Measurements from ENCODE around the gene CCL21.
"Not testable (repeated sequence)": the region's sequence is repeated elsewhere in the genome, so short reads cannot be mapped to it uniquely, and the experiment has no call there.

The CCL21 gene, protein sequence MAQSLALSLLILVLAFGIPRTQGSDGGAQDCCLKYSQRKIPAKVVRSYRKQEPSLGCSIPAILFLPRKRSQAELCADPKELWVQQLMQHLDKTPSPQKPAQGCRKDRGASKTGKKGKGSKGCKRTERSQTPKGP

DNA sequence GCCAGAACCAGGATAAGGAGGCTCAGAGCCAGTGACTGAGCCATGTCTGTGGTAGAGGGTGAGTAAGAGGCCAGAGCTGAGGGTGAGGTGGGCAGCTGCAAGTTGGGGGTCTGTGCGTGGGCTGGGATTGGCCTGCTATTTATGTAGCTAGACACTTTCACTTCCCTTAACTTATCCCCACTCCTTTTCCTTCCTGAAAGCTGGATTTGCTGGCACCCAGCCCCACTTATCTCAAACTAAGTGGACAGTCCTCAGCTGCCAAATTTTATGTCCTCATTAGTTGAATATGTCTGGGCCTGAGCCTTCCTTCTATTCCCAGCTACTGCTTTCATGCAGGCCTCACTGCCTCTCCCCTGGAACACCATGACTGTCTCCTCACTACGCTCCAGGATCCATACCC, at the start of gene CCL21:
Gene CCL21 (minus strand): TSS at position 114 of the 400 bp plus-strand sequence. CDS start 70 bp downstream, at position 44.
- peak; percentile 2 for DNase-seq

DNA sequence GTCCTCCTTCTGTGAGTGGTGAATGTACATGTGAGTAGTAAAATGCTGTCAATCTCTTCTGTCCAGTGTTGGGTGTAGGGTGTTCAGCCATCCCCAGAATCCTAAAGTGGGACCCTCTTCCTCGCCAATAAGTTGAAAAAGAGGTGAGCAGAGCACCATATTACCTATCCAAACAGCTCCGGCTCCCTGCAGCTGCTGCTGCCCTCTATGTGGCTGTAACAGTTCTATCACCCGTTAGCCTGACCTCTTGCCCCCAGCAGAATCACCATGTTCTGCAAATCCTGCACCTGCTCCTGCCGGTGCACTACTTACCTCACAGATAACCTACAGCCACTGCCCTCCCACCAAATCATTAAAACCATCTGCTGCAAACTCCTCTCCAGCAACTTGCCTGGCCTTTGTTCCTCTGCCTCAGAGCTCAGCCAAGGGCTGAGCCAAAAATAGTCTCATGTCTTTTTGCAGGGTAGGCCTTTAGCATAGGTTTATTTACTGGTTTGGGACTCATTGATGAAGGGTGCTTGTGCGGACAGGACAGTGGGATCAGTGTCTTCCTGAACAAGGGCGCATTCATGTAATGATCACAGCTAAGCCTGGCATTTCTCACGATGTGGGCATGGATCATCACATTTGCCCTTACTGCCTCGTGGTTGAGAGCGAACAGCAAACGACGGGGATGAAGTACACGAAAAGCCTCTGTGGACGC, 49.6 kb upstream of the CCL21 start:
- DNase-seq, result no peak

DNA sequence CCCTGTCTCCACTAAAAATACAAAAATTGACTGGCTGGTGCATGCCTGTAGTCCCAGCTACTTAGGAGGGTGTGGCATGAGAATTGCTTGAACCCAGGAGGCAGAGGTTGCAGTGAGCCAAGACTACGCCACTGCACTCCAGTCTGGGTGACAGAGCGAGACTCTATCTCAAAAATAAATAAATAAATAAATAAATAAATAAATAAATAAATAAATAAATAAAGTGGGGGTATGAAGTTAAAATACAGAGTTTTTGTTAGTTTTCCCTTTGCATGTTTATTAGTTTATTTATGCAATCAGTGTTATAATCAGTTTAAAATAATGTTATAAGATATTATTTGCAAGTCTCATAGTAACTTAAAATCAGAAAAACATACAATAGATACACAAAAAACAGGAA, 40.4 kb upstream of the CCL21 start:
- DNase-seq, result not testable (repeated sequence)

DNA sequence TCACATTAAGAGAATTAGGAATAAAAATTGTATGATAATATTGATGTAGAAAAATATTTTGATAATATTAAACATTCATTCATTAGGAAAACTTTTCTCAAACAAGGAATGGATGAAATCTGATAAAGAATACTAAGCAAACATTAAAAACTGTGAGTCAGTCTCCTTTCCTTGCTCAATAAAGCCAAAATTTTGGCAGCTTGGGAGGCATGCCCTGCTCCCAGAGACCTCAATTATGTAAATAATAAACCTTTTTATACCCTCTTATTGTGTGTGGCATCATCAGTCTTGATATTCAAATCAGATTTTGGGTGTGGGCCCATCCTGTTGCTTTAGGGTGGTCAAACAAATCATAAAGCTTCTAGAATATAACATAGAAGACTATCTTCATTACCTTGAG, 36.6 kb upstream of the CCL21 start:
- DNase-seq, result no peak

DNA sequence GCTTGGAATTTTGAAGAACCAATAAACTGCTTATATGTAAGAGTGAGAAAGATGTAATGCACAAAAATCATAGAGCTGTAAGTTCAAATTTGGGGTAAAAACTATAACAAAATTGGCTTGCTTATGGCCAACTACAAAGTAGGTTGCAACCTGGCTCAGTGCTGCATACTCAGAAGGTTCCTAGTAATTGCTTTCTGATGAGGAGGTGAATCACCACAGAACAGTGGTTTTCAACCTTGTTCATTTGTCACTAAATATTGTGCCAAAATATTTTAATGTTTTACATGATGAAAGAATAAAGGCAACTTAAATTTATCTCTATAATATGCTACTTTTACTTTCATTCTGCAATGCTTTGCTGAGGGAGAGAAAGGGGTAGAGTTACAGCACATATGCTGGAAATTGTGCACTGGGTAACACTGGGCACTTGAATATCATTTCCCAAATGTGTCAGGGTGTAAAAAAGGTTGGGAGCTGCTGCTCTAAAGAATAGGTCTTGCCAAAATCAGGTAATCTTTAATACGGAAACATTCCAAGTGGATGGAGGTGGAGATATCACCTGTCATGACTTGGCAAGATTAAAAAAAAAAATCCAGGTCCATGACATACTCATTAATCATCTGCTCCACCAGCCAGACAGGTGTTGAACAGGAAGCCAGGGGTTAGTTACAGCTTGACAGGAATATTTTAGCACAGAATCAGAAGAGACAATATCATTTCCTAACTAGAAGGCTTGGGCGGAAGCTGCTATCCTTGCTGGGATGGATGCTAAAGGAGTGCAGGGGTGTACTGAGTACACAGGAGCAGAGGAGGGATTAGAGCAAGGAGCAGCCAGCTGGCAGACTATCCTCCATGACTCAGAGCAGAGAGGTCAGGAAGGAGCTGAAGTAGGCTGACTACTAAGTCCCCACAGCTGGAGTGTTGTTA, 34.6 kb upstream of the CCL21 start:
- DNase-seq, result peak; percentile 38

DNA sequence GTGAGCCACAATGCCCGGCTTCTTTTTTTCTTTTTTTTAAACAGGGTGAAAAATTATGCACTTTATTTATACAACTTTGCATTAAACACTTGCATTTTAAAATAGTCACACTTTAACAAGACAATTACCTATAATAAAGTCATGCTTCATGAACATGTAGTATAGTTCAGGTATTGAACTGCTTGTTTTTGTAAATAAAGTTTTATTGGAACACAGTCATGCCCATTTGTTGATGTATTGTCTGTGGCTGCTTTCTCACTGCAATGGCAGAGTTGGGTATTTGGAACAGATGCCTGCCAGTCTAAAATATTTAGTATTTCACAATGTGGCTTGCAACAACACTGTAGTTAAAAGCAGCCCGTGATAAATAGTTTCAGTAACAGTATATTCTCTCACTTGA, 32.8 kb upstream of the CCL21 start:
- no peak for DNase-seq

DNA sequence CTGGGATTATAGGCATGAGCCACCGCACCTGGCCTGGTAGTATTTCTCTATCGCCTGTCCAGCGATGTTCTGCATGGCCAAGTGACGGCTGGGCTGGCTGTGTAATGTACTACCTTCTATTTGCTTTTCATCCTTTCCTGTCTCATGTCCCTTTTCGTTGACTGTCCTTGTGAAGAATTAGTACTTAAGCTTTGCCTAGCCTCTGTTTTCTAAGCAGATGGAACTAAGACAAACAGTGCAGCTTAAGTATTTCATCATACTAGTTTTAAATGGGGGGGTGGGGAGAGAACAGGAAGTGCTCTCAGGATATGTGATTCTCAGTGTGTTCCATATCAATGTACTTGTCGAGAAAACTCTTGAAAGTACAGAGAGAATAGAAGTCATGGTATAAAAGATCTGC, 31.7 kb upstream of the CCL21 start:
- no peak for DNase-seq

DNA sequence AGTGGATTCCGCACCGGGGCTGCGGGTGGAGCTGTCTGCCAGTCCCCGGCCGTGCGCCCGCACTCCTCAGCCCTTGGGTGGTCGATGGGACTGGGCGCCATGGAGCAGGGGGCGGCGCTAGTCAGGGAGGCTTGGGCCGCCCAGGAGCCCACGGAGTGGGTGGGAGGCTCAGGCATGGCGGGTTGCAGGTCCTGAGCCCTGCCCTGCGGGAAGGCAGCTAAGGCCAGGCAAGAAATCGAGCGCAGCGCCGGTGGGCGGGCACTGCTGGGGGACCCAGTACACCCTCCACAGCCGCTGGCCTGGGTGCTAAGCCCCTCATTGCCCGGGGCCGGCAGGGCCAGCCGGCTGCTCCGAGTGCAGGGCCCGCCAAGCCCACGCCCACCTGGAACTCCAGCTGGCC, 30.2 kb upstream of the CCL21 start:
- DNase-seq, result not testable (repeated sequence)

DNA sequence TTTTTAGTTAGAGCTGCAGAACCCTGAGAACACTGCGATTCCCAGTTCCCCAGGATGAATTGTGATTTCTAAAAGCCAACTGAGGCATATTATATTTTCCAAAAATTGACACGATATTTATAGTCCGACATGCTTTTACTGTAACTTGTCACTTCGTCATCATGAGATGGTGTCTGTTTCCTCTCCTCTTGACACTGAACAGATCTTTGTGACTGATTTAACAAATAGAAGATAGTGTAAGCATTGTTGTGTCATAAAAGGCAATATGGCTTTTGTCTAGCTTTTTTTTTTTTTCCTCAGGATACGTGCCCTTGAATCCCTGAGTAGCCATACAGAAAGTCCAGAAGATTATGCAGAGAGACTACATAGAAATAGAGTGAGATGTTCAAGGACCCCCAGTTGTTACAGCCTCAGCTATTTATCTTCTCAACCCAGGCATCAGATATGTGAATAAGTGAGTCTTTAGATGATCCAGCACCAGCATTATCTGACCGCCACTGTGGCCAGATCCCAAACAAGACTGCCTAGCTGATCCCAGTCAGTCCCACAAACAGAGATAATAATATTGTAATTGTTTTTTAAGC, 27.8 kb upstream of the CCL21 start:
- no peak for DNase-seq

DNA sequence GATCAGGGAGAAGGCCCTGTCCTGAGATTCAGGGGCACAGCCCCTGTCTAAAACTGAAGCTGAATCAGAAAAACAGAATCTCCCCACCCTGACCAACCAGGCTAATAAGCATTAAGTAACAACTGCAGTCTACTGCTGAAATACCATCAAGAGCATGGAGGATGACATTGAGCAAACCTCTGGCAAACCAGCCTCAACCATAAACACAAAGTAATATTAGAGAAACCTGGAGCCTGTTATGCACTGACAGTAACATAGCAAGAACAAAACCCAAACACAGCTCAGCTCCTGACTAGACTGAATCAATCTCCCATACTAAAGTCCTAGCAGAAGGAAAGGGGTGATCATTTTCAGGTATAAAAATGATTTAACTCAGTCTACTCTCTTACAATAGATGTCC, 24.8 kb upstream of the CCL21 start:
- no peak for DNase-seq

DNA sequence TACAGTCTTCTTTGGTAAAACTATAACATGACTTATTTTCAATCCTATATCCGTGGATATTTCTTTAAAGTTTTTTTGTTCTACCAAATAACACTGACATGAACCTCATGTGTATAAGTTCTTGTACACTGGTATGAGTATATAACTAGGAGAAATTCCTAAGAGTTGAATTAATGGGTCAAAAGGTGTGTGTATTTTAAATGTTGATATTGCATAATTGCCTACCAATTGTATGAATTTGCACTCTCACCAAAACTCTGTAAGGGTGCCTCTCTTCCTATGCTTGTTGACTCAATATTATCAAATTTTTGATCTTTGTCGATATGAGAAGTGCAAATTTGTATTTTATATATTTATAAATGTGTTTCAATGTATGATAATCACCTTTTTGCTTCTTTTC, 22.9 kb upstream of the CCL21 start:
- DNase-seq, result no peak

DNA sequence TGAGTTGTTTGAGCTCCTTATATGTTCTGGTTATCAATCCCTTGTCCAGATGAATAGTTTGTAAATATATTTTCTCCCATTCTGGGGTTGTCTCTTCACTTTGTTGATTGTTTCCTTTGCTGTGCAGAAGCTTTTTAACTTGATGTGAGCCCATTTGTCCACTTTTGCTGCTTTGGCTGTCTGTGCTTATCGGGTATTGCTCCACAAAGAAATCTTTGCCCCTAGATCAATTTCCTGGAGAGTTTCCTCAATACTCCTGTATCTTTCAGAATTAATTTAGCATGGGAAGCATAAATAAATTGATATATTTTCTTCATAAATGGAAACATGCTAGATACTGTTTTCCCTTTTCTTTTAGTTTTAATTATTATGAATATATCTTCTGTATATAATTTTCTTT, 22.5 kb upstream of the CCL21 start:
- DNase-seq, result no peak

DNA sequence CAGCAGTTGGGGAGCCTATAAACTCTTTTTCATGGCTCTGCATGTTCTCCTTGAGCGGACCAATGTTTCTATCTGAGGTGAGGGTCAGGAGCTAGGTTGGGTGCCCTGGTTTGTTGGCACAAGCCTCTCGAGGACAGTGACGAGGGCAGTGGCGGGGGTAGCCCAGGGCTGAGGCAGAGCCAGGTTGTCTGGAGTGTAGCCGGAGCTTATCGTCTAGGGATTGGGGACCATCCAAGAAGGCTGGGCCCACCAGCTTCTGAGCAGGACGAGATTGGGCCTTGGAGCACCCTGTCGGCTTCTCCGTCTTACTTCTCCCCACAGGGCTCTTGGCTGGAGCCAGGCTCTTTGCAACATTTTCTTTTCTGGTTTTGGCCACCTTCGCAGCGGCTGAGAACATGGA, 13.2 kb upstream of the CCL21 start:
- no peak for DNase-seq

DNA sequence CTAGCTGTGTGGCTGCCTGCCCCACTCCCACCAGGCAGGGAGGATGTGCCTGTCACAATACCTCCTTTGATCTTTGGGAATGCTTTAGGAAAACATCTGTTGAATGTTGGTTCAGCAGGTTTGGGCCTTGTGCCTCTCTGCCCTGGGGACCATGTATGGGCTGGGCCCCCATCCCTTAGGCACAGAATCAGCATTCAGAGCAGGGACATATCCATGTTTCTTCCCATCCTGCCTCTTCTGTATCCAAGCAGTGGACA, 9.8 kb upstream of the CCL21 start:
- DNase-seq, result not testable (repeated sequence)

DNA sequence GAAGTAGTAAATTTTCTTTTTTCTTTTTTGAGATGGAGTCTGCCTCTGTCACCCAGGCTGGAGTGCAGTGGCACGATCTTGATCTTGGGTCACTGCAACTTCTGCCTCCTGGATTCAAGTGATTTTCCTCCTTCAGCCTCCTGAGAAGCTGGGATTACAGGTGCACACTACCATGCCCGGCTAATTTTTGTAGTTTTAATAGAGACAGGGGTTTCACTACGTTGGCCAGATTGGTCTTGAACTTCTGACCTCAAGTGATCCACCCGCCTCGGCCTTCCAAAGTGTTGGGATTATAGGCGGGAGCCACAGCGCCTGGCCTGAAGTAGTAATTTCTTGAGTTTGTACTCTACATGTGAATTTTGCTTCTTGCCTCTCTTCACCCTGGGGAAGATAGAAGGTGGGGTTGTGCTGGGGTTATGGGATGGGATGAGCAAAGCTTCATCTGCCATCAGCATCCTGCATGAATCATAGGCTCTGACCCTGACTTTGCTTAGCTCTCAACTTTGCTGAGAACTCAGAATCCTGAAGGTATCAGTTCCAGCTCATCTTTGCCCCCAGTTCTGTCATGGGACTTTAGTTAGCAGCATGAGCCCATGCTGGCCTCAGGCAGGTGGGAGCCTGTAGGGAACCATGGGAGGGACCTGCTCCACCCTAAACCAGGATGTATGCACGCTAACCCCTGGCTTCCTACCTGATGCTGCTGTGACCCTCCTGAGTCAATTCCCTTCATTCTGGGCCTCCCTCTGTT, 9.3 kb upstream of the CCL21 start:
- no peak for DNase-seq

DNA sequence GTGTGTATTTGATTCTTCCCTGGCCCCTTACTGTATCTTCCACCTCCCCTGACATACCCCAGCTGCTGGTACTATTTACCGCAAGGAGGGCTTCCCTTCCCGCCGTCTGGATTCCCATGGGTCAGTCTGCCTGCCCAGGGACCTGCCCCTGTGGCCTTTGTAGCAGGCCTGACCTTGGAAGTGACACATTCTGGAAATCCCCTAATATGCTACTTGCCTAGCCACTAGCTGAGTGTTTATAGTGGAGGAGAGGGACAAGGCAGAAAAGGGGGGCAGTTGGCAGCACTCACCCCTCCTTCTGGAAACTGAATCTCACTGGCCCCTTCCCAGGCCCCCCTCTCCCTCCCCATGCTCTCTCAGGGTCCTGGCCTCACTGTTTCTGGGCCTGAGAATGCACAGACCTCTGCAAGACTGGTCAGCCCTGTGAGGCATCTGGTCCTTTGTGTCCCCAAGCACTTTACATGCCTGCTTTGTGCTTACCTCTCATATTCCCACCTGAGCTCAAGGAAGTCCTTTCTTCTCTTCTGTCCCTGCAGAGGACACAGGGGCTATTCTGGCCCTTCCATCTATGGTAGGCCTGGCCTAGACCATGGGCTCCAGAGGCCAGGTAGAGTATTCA, 8.2 kb upstream of the CCL21 start:
- DNase-seq, result no peak

DNA sequence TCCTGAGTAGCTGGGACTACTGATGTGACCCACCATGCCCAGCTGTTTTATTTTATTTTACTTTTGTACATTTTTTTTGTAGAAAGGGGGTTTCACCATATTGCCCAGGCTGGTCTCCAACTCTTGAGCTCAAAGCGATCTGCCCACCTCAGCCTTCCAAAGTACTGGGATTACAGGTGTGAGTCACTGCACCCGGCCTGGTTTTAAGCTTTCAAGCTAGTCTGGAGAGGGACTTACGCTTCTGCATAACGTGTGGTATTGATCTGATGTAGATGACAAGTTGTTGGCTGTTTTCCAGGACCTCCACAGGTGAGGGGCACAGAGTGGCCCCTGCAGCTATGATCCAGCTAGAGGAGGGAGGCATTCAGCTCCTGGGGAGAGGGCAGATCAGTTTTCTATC, 6.8 kb upstream of the CCL21 start:
- no peak for DNase-seq

DNA sequence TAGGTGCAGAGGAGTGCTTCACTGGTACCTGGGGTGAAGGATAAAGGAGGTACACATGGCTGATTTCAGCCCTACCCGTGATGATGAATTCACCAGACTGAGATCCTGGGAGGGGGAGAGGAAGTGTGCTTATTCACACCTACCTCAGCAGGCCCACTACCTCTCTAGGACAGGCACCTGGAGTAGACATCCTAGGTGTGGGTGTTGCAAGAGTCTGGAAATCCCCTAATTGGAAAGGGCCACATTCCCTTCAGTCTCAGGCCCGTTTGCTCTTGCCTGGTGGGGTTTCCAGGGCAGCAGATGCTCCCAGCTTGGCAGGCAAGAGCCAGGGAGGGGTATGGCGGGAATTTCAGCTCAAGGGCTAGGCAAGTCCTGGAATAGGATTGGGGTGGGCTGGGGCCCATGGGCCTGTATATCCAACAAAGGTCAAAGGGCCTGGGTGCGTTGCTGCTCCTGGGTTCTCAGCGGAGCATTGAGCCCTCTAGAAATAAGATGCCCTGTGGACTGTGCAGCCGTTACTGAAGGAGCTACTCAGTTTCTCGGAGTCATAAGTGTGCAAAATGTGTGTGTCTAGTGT, 5.8 kb upstream of the CCL21 start:
- DNase-seq, result no peak

DNA sequence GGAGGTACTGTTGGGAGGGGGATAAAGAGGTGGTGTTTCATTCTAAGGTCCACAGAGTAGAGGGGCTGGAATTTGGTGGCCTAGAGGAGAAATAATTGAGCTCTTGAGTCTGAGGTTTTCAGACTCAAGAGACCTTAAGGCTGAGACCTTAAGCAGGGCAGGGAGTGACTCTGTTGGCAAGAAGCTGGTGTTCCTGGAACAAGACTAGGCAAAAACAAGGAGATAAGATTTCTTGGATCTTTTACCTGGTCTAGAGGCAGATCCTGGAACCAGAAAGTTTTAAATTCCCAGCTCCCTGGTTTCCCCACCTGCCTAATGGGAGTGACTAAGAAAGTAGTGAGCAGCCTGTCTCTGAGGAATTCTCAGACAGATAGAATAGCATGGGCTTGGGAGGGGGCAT, 4.1 kb upstream of the CCL21 start:
- DNase-seq, result no peak

DNA sequence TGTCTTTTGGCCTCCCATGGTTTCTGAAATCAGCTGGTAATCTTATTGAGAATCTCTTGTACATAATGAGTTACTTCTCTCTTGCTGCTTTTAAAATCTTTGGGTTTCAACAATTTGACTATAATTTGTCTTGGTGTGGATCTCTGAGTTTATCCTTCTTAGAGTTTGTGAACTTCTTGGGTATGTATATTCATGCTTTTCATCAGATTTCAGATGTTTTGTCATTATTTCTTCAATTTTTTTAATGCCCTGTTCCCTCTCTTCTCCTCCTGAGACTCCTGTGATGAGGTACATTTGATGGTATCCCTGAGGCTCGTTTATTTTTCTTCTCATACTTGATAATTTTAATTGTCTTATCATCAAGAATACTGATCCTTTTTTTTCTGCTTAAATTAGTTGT, 2.2 kb upstream of the CCL21 start:
- DNase-seq, result no peak

DNA sequence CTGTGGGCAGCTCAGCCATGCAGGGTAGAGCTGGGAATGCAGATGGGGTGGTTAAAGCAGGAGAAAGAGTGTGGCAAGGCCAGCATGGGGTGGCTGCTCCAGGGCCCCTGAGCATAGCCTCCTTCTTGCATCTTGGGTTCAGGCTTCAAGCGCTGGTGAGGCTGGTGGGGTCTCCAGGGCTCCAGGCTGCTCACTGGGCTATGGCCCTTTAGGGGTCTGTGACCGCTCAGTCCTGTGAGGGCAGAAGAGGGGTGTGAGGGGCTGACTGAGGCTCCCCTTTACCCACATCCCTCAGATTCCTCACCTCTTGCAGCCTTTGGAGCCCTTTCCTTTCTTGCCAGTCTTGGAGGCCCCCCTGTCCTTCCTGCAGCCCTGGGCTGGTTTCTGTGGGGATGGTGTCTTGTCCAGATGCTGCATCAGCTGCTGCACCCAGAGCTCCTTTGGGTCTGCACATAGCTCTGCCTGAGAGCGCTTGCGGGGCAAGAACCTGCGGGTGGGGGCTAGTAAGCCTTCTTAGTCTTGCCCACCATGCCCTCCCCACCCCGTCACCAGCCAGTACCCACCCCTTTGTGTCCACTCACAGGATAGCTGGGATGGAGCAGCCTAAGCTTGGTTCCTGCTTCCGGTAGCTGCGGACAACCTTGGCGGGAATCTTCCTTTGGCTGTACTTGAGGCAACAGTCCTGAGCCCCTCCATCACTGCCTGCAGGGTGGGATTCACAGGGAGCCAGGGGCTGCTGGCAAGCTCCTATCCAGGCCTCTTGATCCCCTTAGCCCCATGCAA, 549 bp downstream of the CCL21 start:
- no peak for DNase-seq

DNA sequence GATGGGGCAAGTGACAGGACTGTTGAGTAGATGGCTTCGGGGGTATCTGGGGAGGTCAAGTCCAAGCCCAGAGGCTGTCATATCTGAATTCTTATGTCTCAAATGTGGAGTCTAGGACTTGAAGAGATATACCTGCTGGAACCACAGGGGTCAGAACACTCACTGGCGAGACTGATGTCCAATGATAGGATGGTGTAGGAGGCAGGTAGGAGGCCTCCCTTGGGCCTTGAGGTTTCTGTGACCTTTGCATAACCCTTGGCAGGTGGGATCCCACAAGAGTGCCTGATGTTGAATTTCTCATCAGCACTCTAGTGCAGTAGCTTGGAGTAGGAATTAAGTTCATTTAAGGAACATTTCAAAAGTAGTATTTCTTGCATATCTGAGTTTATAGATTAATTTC, 2.8 kb downstream of the CCL21 start:
- no peak for DNase-seq

Measured in NCI-H2029 treated with DMSO at 0.1 percent for 48 hours (cell line).